RPMI7951 (cell line): ENCODE results near the gene GALNT9. TPM values are rescaled to one million over a fixed set of nuclear protein-coding genes. Genes with fewer than 3 reads are reported as not detected.

Experiments used
- DNase-seq: peaks from one replicate; pipeline ENCODE4 v3.0.0-alpha.2; 2012; ENCODE audit warnings: low read depth
- total RNA-seq: library from RNA; depleted of rRNA; stranded (reverse); fragments of >200 nt; shearing (Covaris generic); gene quantifications from 2 replicates; pipeline ENCODE4 v1.2.3, GENCODE V29; 2014

GALNT9 gene
- total RNA-seq, 1 experiment from 2014 or later = not detected

GRCh38 chr12:132294121-132295034, 35.0 kb downstream of the GALNT9 start:
- no peak for DNase-seq

GRCh38 chr12:132292328-132293319, 36.8 kb downstream of the GALNT9 start:
- no peak for DNase-seq

GRCh38 chr12:132291402-132292175, 37.8 kb downstream of the GALNT9 start:
- DNase-seq = no peak

- no peak for DNase-seq
These were observed 39.2 kb downstream of the GALNT9 start for GRCh38 chr12:132290203-132290540.

- DNase-seq = no peak
These were observed 39.8 kb downstream of the GALNT9 start for GRCh38 chr12:132289356-132290202.

- no peak for DNase-seq
These were observed 40.7 kb downstream of the GALNT9 start for GRCh38 chr12:132288516-132289215.

GRCh38 chr12:132287391-132288238, 41.8 kb downstream of the GALNT9 start:
- no peak for DNase-seq

- DNase-seq = peak; percentile 69
These were observed 42.5 kb downstream of the GALNT9 start for GRCh38 chr12:132286912-132287311.

GRCh38 chr12:132285991-132286681, 43.3 kb downstream of the GALNT9 start:
- peak; percentile 42 for DNase-seq

GRCh38 chr12:132284827-132285741, 44.3 kb downstream of the GALNT9 start:
- DNase-seq = no peak

GRCh38 chr12:132284071-132284826, 45.1 kb downstream of the GALNT9 start:
- DNase-seq = no peak

GRCh38 chr12:132282950-132283771, 46.2 kb downstream of the GALNT9 start:
- DNase-seq = no peak

GRCh38 chr12:132282031-132282949, 47.1 kb downstream of the GALNT9 start:
- no peak for DNase-seq

GRCh38 chr12:132281038-132281437, 48.4 kb downstream of the GALNT9 start:
- DNase-seq = no peak

GRCh38 chr12:132280406-132280805, 49.0 kb downstream of the GALNT9 start:
- DNase-seq = no peak
